Measurements from ENCODE around the gene HIBCH. TPM values are rescaled to one million over a fixed set of nuclear protein-coding genes. Genes with fewer than 3 reads are reported as not detected.
"Not testable (repeated sequence)": the region's sequence is repeated elsewhere in the genome, so short reads cannot be mapped to it uniquely, and the experiment has no call there.

The HIBCH gene
- total RNA-seq, 1 donor from 2014 or later = 39.3 TPM

DNA sequence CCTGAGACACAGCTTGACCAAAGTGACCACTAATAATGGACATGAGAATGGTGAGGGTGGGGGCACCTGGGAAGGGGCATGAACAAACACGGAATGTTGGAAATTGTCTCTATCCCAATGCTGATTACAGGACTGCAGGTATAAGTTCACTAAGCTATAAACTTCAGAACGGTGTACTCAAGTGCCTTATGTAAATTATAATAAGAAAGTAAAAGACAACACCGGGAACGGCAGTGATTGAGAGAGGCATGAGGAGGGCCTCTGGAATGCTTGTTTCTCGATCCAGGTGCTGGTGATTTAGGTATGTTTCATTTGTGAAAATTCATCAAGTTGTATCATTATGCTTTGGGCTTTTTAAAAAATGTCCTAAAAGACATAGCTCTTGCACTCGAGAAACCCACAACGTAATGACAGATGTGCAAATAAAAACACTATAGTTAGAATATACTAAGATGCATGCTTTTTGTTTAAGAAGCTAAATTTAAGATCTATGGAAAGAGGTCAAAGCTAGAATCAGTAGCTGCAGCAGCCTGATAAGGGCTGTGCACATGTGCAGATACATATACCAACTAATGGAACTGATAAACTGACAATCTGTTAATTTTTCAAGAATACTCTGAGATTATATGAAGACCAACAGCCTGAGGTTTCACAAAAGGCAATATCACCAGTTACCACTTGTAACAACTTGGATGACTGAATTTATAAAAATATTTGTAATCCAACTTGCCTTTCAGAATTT lies 7.6 kb downstream of the HIBCH start:
- no peak for DNase-seq (ENCODE audit: low spot score)

DNA sequence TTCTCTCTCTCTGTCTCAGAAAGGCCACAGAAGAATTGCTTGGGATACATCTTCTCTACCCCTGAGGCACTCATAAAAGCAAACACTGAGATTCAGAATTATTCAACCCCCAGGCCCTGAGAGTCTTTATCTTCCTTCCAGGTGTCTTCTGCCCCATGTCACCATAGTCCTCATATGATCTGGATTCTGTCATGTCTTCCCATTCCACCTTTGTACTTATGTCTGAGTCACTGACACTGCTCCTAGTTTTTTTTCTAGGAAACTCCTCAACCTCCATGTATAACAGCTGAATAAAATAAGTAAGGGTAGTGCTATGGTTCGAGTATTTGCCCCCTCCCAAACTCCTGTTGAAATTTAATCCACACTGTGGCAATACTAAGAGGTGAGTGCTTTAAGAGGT lies 11.6 kb downstream of the HIBCH start:
- no peak for DNase-seq (ENCODE audit: low spot score)

DNA sequence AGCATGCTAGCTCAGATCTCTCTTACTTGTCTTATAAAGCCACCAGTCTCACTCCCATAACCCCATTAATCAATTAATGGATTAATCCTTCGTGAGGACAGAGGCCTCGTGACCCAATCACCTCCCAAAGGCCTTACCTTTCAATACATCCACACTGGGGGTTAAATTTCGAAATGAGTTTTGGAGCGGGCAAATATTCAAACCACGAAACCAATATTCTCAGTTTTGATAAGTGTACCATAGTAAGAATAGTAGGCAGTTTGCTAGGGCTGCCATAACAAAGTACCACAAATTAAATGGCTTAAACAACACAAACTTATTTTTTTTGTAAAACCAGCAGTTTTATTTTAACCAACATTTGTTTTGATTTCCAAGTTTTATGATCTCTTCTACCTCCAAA lies 15.2 kb downstream of the HIBCH start:
- DNase-seq (ENCODE audit: low spot score) = no peak

- no peak for DNase-seq (ENCODE audit: low spot score)
Observed at GRCh38 chr2:190303647-190304046, 16.0 kb downstream of the HIBCH start.

GRCh38 chr2:190302052-190302451 lies 17.6 kb downstream of the HIBCH start:
- DNase-seq (ENCODE audit: low spot score) = no peak

GRCh38 chr2:190301032-190301431 lies 18.6 kb downstream of the HIBCH start:
- DNase-seq (ENCODE audit: low spot score) = no peak

- not testable (repeated sequence) for DNase-seq (ENCODE audit: low spot score)
Observed at GRCh38 chr2:190297880-190298279, 21.7 kb downstream of the HIBCH start.

DNA sequence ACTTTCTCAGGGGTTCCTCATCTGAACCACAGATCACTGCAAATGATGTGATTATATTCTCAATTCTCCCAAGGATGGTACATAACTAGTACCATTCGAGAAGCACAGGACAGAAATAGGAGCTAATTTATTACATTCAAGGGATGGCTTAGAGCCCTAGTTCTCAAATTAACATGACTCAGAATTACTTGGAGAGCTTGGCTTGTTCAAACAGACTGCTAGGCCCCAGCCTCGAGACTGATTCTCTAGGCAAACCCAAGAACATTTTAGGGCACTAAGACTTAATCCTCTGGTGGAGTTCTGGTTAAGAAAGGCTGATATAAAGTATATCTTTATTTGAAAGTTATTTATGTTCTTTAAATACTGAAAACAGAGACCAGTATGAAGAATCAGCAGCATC lies 35.8 kb downstream of the HIBCH start:
- no peak for DNase-seq (ENCODE audit: low spot score)

DNA sequence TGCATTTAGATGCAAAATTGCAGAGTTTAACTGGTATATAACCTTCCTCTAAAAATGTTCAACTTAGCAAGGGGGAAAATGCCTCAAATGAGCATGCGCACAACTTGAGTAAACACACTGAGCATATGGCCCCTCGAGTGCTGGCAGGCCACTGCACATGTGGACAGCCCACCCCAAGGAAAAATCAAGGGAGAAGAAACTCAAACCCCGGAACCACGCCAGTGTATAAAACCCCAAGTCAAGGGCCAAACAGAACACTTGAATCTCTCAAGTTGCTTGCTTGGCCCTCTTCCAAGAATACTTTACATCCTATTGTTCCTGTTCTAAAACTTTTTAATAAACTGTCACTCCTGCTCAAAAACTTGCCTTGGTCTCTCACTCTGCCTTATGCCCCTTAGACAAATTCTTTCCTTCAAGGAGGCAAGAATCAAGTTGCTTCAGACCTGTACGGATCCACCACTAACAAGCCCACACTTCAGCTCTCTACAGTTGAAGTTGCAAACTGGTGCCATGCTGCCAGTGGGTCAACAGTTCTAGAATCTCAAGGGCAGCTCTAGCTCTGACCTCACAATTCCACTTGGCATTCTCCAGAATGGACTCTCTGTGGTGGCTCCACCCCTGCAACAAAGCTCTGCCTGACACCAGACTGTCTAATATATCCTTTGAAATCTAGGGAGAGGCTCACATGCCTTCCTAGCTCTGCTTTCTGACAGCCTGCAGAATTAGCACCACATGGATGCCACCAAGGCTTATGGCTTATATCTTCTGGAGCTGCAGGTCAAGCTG lies 38.9 kb downstream of the HIBCH start:
- DNase-seq (ENCODE audit: low spot score) = no peak

DNA sequence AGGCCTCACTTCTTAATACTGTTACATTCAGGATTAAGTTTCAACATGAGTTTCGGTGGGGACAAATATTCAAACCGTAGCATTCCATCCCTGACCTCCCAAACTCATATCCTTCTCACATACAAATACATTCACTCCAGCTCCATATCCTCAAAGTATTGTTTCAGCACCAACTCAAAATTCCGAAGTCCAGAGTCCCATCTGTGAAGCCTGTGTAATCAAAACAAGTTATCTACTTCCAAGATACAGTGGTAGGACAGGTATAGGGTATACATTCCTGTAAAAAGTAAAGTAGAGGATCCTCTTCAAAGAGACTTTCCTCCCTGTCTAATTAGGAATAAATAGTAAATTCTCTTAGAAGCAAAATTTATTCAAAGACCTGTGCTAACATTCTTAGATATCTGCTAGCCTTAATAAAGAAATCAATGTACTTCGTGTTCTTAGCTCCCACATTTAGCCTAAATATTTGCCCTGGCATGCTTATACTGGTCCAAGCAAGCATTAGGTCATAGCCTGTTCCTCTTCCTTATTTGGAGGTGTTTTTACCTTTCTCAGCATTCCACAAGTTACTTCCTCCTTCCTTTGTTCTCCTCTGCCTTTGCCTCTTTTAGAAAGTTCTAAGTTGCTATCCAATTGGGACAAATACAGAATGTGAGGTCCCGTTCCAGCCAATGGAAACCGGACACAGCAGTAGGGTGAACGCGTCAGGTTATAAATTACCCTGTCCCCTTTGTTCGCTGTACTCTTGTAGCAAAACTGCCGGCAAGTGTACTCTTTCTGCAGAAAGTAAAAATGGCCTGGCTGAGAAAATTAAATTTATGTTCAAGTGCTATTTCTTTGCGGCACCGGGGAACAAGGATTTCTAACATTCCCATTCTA lies 40.1 kb downstream of the HIBCH start:
- DNase-seq (ENCODE audit: low spot score) = not testable (repeated sequence)

GRCh38 chr2:190277234-190278112 lies 42.2 kb downstream of the HIBCH start:
- DNase-seq (ENCODE audit: low spot score) = no peak

GRCh38 chr2:190272457-190272842 lies 47.2 kb downstream of the HIBCH start:
- no peak for DNase-seq (ENCODE audit: low spot score)

DNA sequence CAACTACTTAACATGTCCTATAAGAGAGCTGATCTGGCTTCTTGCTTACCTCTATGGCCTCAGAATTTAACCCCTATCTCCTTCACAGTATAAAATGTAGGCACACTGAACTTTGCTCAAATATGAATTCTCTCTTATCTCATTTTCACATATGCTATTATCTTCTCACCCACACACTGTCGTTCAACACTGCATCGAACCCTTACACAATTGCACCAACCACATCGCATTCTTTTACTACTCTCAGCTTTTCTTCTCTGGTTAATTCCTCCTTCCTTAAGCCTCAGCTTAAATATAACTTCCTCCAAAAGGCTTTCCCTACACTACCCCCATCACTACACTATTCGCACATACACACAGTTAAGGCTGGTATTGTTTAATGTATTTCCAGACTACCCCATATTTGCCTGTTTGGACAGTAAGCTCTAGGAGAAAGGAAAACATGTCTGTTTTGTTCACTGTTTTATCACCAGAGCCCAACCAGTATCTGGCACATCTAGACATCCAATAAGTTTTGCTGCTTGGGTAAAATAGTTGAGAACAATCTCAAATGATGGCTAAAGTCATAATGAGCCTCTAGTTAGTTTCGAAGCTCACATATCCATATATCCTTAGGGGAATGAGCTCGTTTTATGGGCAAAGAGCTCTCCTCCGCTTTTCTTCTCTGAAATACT lies 47.7 kb downstream of the HIBCH start:
- DNase-seq (ENCODE audit: low spot score) = no peak

- no peak for DNase-seq (ENCODE audit: low spot score)
Observed at GRCh38 chr2:190270298-190270697, 49.3 kb downstream of the HIBCH start.

DNA sequence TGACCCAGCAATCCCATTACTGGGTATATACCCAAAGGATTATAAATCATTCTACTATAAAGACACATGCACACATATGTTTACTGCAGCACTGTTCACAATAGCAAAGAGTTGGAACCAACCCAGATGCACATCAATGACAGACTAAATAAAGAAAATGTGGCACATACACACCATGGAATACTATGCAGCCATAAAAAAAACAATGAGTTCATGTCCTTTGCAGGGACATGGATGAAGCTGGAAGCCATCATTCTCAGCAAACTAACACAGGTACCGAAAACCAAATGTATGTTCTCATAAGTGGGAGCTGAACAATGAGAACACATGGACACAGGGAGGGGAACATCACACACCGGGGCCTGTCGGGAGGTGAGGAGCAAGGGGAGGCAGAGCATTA lies 49.9 kb downstream of the HIBCH start:
- DNase-seq (ENCODE audit: low spot score) = not testable (repeated sequence)

GRCh38 chr2:190267302-190267701 lies 52.3 kb downstream of the HIBCH start:
- no peak for DNase-seq (ENCODE audit: low spot score)

- no peak for DNase-seq (ENCODE audit: low spot score)
Observed at GRCh38 chr2:190266314-190266713, 53.3 kb downstream of the HIBCH start.

DNA sequence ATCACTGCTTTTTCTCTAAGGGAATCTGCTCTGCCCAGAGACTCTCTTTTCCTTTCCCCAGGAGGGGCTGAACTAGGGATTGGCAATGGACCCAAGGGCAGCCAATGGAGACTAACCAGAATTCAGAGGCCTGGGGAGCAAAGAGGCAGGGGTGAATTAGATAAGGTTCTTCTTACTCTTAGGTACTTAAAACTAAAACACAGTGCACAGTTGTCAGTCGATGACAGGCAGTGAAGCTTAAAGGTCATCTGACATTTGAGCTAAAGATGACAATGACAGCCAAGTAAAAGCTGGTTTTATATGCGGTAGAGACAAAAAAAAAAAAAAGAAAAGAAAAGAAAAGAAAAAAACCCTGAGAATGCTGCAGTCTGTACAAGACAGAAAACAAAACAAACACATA lies 57.8 kb downstream of the HIBCH start:
- no peak for DNase-seq (ENCODE audit: low spot score)

GRCh38 chr2:190256087-190256486 lies 63.5 kb downstream of the HIBCH start:
- no peak for DNase-seq (ENCODE audit: low spot score)

- DNase-seq (ENCODE audit: low spot score) = no peak
Observed at GRCh38 chr2:190255676-190256075, 64.0 kb downstream of the HIBCH start.
